DMS 273 (cell line): ENCODE results near the gene ITK.

ENCODE experiments used
- DNase-seq: peaks from one replicate; lab custom pipeline; 2025; ENCODE audit not compliant: unreplicated experiment; lab: John Stamatoyannopoulos, UW

Gene ITK

GRCh38 chr5:157303667-157304327 lies 123.2 kb downstream of the ITK start:
- DNase-seq = peak; percentile 13
